Activated CD8-positive, alpha-beta memory T cell treated with anti-CD3 and anti-CD28 coated beads, Interleukin-2, amount 10 ng/mL, durations not matched to agents 7 days and 5 days (primary cell): Measurements from ENCODE around the gene PTPN3. TPM values are rescaled to one million over a fixed set of nuclear protein-coding genes. Genes with fewer than 3 reads are reported as not detected.
A peak's percentile ranks its signal among the peaks of the same experiment; 100 is the strongest.
"Not testable (repeated sequence)": the region's sequence is repeated elsewhere in the genome, so short reads cannot be mapped to it uniquely, and the experiment has no call there.

Source experiments
- ATAC-seq: fragments of 150-1000 bp; cut with Tn5 transposase; one replicate; pipeline ENCODE4 v1.10.0; 2021; ENCODE audit warnings: moderate library complexity
- CTCF ChIA-PET: fragments of 350-600 bp; sonication (Branson Sonifier 250); formaldehyde crosslinking; loops from one replicate; lab custom pipeline; 2021; ENCODE audit warnings: antibody characterized with exemption; lab: Charles Lee
- DNase-seq: peaks from one replicate; pipeline ENCODE4 v3.0.0-alpha.2; 2020
- H3K27ac Mint-ChIP-seq: one replicate; pipeline ENCODE4 v1.8.0; 2021; ENCODE audit warnings: mild to moderate bottlenecking, mixed read lengths
- H3K27me3 Mint-ChIP-seq: one replicate; pipeline ENCODE4 v1.8.0; 2021; ENCODE audit warnings: mixed read lengths
- H3K36me3 Mint-ChIP-seq: one replicate; pipeline ENCODE4 v1.8.0; 2021; ENCODE audit warnings: mild to moderate bottlenecking, mixed read lengths
- H3K4me1 Mint-ChIP-seq: one replicate; pipeline ENCODE4 v1.8.0; 2021; ENCODE audit warnings: mixed read lengths
- H3K4me3 Mint-ChIP-seq: one replicate; pipeline ENCODE4 v1.8.0; 2021; ENCODE audit warnings: mild to moderate bottlenecking, moderate library complexity, mixed read lengths
- H3K9me3 Mint-ChIP-seq: one replicate; pipeline ENCODE4 v1.8.0; 2022; ENCODE audit warnings: low read depth, mixed read lengths
- total RNA-seq, 2 experiments: library from RNA; stranded (reverse); gene quantifications; one replicate each; pipeline ENCODE4 v1.2.3, GENCODE V29; 2021

The PTPN3 gene
- 1 to 10 TPM in 1 of 2 experiments, under 1 TPM in 1; 0.50 to 4.1 TPM for total RNA-seq

- ATAC-seq: no peak
- no peak within 1 kb of the TSS for H3K4me3 Mint-ChIP-seq
- peaks cover 2% of the 10 kb centered on the region for H3K9me3 Mint-ChIP-seq
- no peak for DNase-seq
- H3K27me3 Mint-ChIP-seq: peaks cover 75% of the 10 kb centered on the region
- peaks cover 7% of the 10 kb centered on the region for H3K4me1 Mint-ChIP-seq
- no peak within 1 kb of the TSS for H3K27ac Mint-ChIP-seq
- CTCF ChIA-PET: interaction anchor here (2.4 kb wide), 1 partner anchor 58 kb away, joined by 6 read pairs; no protein-coding TSS in a partner anchor
- H3K36me3 Mint-ChIP-seq: peaks cover 5% of the 10 kb centered on the region
These were observed at the start of gene PTPN3 for GRCh38 chr9:109498195-109499092. Gene PTPN3, minus strand, starts transcription at chr9:109498307. Its CDS starts 34,873 bp downstream, at chr9:109463434.

GRCh38 chr9:109544954-109545353 lies 46.8 kb upstream of the PTPN3 start:
- H3K4me1 Mint-ChIP-seq, DNase-seq, H3K27ac Mint-ChIP-seq, CTCF ChIA-PET, ATAC-seq, H3K27me3 Mint-ChIP-seq, H3K4me3 Mint-ChIP-seq, H3K36me3 Mint-ChIP-seq: not testable (repeated sequence)
- H3K9me3 Mint-ChIP-seq: peaks cover 10% of the 10 kb centered on the region

GRCh38 chr9:109542922-109543321 lies 44.8 kb upstream of the PTPN3 start:
- CTCF ChIA-PET: no interaction called here
- Mint-ChIP-seq H3K4me1 (no peaks in the 10 kb centered on the region), H3K36me3 (no peaks in the 10 kb centered on the region), H3K9me3 (peaks cover 10% of the 10 kb centered on the region), H3K4me3 (no peak overlapping the region), H3K27ac (no peak overlapping the region), H3K27me3 (no peaks in the 10 kb centered on the region)
- DNase-seq: no peak
- no peak for ATAC-seq

- Mint-ChIP-seq H3K9me3 (peaks cover 2% of the 10 kb centered on the region), H3K4me1 (no peaks in the 10 kb centered on the region), H3K36me3 (no peaks in the 10 kb centered on the region), H3K27me3 (peaks cover 2% of the 10 kb centered on the region), H3K4me3 (no peak overlapping the region), H3K27ac (no peak overlapping the region)
- CTCF ChIA-PET: no interaction called here
- DNase-seq: no peak
- ATAC-seq: no peak
These were observed 40.2 kb upstream of the PTPN3 start for GRCh38 chr9:109538346-109538745.

- H3K4me1 Mint-ChIP-seq: no peaks in the 10 kb centered on the region
- H3K9me3 Mint-ChIP-seq: peaks cover 2% of the 10 kb centered on the region
- ATAC-seq: no peak
- no peaks in the 10 kb centered on the region for H3K36me3 Mint-ChIP-seq
- CTCF ChIA-PET: interaction anchor here (0.8 kb wide), 1 partner anchor 17 kb away, joined by 3 read pairs; no protein-coding TSS in a partner anchor
- DNase-seq: no peak
- no peak overlapping the region for H3K4me3 Mint-ChIP-seq
- H3K27me3 Mint-ChIP-seq: peaks cover 2% of the 10 kb centered on the region
- H3K27ac Mint-ChIP-seq: no peak overlapping the region
These were observed 39.2 kb upstream of the PTPN3 start for GRCh38 chr9:109537288-109537687.

- Mint-ChIP-seq H3K9me3 (no peaks in the 10 kb centered on the region), H3K4me1 (no peaks in the 10 kb centered on the region), H3K27me3 (peaks cover 2% of the 10 kb centered on the region), H3K4me3 (no peak overlapping the region), H3K36me3 (no peaks in the 10 kb centered on the region), H3K27ac (no peak overlapping the region)
- DNase-seq (no peak), ATAC-seq (no peak)
- CTCF ChIA-PET: interaction anchor here (0.8 kb wide), 1 partner anchor 17 kb away, joined by 3 read pairs; no protein-coding TSS in a partner anchor
These were observed 38.8 kb upstream of the PTPN3 start for GRCh38 chr9:109536859-109537258.

GRCh38 chr9:109535365-109535764 lies 37.3 kb upstream of the PTPN3 start:
- Mint-ChIP-seq H3K9me3 (no peaks in the 10 kb centered on the region), H3K4me3 (no peak overlapping the region), H3K27ac (no peak overlapping the region), H3K4me1 (no peaks in the 10 kb centered on the region), H3K27me3 (peaks cover 2% of the 10 kb centered on the region), H3K36me3 (no peaks in the 10 kb centered on the region)
- DNase-seq (no peak), ATAC-seq (no peak)
- CTCF ChIA-PET: no interaction called here

GRCh38 chr9:109534151-109534550 lies 36.0 kb upstream of the PTPN3 start:
- no peak overlapping the region for H3K4me3 Mint-ChIP-seq
- H3K9me3 Mint-ChIP-seq: no peaks in the 10 kb centered on the region
- H3K27ac Mint-ChIP-seq: no peak overlapping the region
- H3K36me3 Mint-ChIP-seq: no peaks in the 10 kb centered on the region
- no peak for ATAC-seq
- no peak for DNase-seq
- H3K4me1 Mint-ChIP-seq: no peaks in the 10 kb centered on the region
- CTCF ChIA-PET: no interaction called here
- H3K27me3 Mint-ChIP-seq: peaks cover 2% of the 10 kb centered on the region

GRCh38 chr9:109532652-109533051 lies 34.5 kb upstream of the PTPN3 start:
- CTCF ChIA-PET: interaction anchor here (0.6 kb wide), 1 partner anchor 220 kb away, joined by 3 read pairs; no protein-coding TSS in a partner anchor
- not testable (repeated sequence) for H3K4me3 Mint-ChIP-seq, DNase-seq, ATAC-seq, H3K36me3 Mint-ChIP-seq, H3K27ac Mint-ChIP-seq, H3K27me3 Mint-ChIP-seq, H3K4me1 Mint-ChIP-seq, H3K9me3 Mint-ChIP-seq

GRCh38 chr9:109522106-109522505 lies 24.0 kb upstream of the PTPN3 start:
- Mint-ChIP-seq H3K4me1 (no peaks in the 10 kb centered on the region), H3K4me3 (no peak overlapping the region), H3K27ac (no peak overlapping the region), H3K27me3 (peaks cover 3% of the 10 kb centered on the region), H3K36me3 (no peaks in the 10 kb centered on the region), H3K9me3 (no peaks in the 10 kb centered on the region)
- DNase-seq: no peak
- ATAC-seq: no peak
- CTCF ChIA-PET: interaction anchor here (0.8 kb wide), 1 partner anchor 82 kb away, joined by 3 read pairs; no protein-coding TSS in a partner anchor

- H3K27me3 Mint-ChIP-seq: peaks cover 5% of the 10 kb centered on the region
- ATAC-seq (peak; percentile 67), DNase-seq (peak; percentile 69)
- CTCF ChIA-PET: interaction anchor here (0.6 to 1.1 kb wide), 3 partner anchors 17 to 80 kb away, joined by 3 to 7 read pairs (median 4); no protein-coding TSS in a partner anchor
- no peaks in the 10 kb centered on the region for H3K9me3 Mint-ChIP-seq
- no peaks in the 10 kb centered on the region for H3K4me1 Mint-ChIP-seq
- H3K27ac Mint-ChIP-seq: no peak overlapping the region
- H3K36me3 Mint-ChIP-seq: no peaks in the 10 kb centered on the region
- H3K4me3 Mint-ChIP-seq: no peak overlapping the region
These were observed 22.5 kb upstream of the PTPN3 start for GRCh38 chr9:109520475-109521132.

GRCh38 chr9:109519366-109519765 lies 21.3 kb upstream of the PTPN3 start:
- no peaks in the 10 kb centered on the region for H3K9me3 Mint-ChIP-seq
- peaks cover 5% of the 10 kb centered on the region for H3K27me3 Mint-ChIP-seq
- no peaks in the 10 kb centered on the region for H3K36me3 Mint-ChIP-seq
- H3K4me1 Mint-ChIP-seq: no peaks in the 10 kb centered on the region
- no peak overlapping the region for H3K27ac Mint-ChIP-seq
- CTCF ChIA-PET: interaction anchor here (1.1 kb wide), 1 partner anchor 78 kb away, joined by 7 read pairs; no protein-coding TSS in a partner anchor
- ATAC-seq (no peak), DNase-seq (no peak)
- H3K4me3 Mint-ChIP-seq: no peak overlapping the region

- DNase-seq (no peak), ATAC-seq (no peak)
- no peaks in the 10 kb centered on the region for H3K9me3 Mint-ChIP-seq
- CTCF ChIA-PET: no interaction called here
- peaks cover 5% of the 10 kb centered on the region for H3K27me3 Mint-ChIP-seq
- no peak overlapping the region for H3K4me3 Mint-ChIP-seq
- H3K36me3 Mint-ChIP-seq: no peaks in the 10 kb centered on the region
- H3K4me1 Mint-ChIP-seq: no peaks in the 10 kb centered on the region
- no peak overlapping the region for H3K27ac Mint-ChIP-seq
These were observed 20.7 kb upstream of the PTPN3 start for GRCh38 chr9:109518621-109519335.
